GM12878 (cell line): ENCODE data around the gene MIEN1. TPM values are rescaled to one million over a fixed set of nuclear protein-coding genes. Genes with fewer than 3 reads are reported as not detected.

ENCODE experiments used
- ASH2L ChIP-seq: fragments of 300-600, 200-600 bp; sonication (generic); IDR thresholded peaks from 2 replicates; pipeline ENCODE4 v1.6.1; 2017; ENCODE audit warnings: low read depth, mild to moderate bottlenecking, borderline replicate concordance
- CHD2 ChIP-seq: IDR thresholded peaks from 2 replicates; pipeline ENCODE4 v1.6.1; 2011; ENCODE audit warnings: low read depth, low read length, improper control_type of control experiment, borderline replicate concordance
- CREB1 ChIP-seq: IDR thresholded peaks from 2 replicates; pipeline ENCODE4 v1.6.1; 2012; ENCODE audit warnings: low read depth, mild to moderate bottlenecking, inconsistent platforms
- ESRRA ChIP-seq: IDR thresholded peaks from 2 replicates; pipeline ENCODE4 v1.6.1; 2012; ENCODE audit warnings: mild to moderate bottlenecking, low read length, improper control_type of control experiment
- IKZF1 ChIP-seq: fragments of 450-650 bp; conservative IDR thresholded peaks from 2 replicates; pipeline ENCODE4 v1.6.1; 2017; ENCODE audit warnings: antibody characterized with exemption, mild to moderate bottlenecking
- KLF5 ChIP-seq: fragments of 450-650 bp; IDR thresholded peaks from 2 replicates; pipeline ENCODE4 v1.6.1; 2014; ENCODE audit warnings: mild to moderate bottlenecking; ENCODE audit not compliant: partially characterized antibody
- NR2F1 ChIP-seq: fragments of 450-650 bp; conservative IDR thresholded peaks from 2 replicates; pipeline ENCODE4 v1.6.1; 2017; ENCODE audit warnings: mild to moderate bottlenecking
- PAX8 ChIP-seq: fragments of 450-650 bp; IDR thresholded peaks from 2 replicates; pipeline ENCODE4 v1.6.1; 2017; ENCODE audit warnings: mild to moderate bottlenecking, moderate library complexity
- PML ChIP-seq: IDR thresholded peaks from 2 replicates; pipeline ENCODE4 v1.6.1; 2012; ENCODE audit warnings: low read length, inconsistent platforms
- POLR2A ChIP-seq: IDR thresholded peaks from 2 replicates; pipeline ENCODE4 v1.6.1; 2011; ENCODE audit warnings: low read depth, mild to moderate bottlenecking, low read length
- POU2F2 ChIP-seq: IDR thresholded peaks from 3 replicates; pipeline ENCODE4 v1.6.1; 2011; ENCODE audit warnings: low read depth, mild to moderate bottlenecking, low read length, borderline replicate concordance
- STAT3 ChIP-seq: IDR thresholded peaks from 2 replicates; pipeline ENCODE4 v1.6.1; 2011; ENCODE audit warnings: low read depth, low read length, improper control_type of control experiment
- TCF3 ChIP-seq: IDR thresholded peaks from 2 replicates; pipeline ENCODE4 v1.6.1; 2012; ENCODE audit warnings: low read depth, mild to moderate bottlenecking, low read length, borderline replicate concordance; ENCODE audit not compliant: insufficient read depth
- ZNF207 ChIP-seq: fragments of 450-650 bp; IDR thresholded peaks from 2 replicates; pipeline ENCODE4 v1.6.1; 2014; ENCODE audit warnings: antibody characterized with exemption, mild to moderate bottlenecking, borderline replicate concordance
- ZNF274 ChIP-seq: IDR thresholded peaks from one replicate; pipeline ENCODE4 v1.8.0; 2011; ENCODE audit not compliant: insufficient read length, insufficient read depth
- ZNF384 ChIP-seq: IDR thresholded peaks from 2 replicates; pipeline ENCODE4 v1.6.1; 2012; ENCODE audit warnings: low read depth, mild to moderate bottlenecking, low read length, improper control_type of control experiment, borderline replicate concordance
- ZSCAN29 ChIP-seq: fragments of 450-650 bp; IDR thresholded peaks from 2 replicates; pipeline ENCODE4 v1.6.1; 2017; ENCODE audit warnings: mild to moderate bottlenecking, moderate library complexity
- polyA plus RNA-seq, 11 experiments: library from polyadenylated mRNA; depleted of rRNA in 4 of 11; unstranded in 6 of 11; stranded (reverse) in 5 of 11; fragments of >200 nt; fragmentation: Nextera tagmentation in 4 of 11; fragmentation: Illumina TruSeq in 1 of 11; extraction: Ambion mirVana in 4 of 11; extraction: Trizol in 1 of 11; gene quantifications; 1 replicate in 1 of 11; 2 replicates in 10 of 11; pipeline versions ENCODE4 v1.2.1 to v1.2.3, GENCODE V29; 2011 to 2016; ENCODE audit warnings: inconsistent platforms in 2 of 11, missing spikeins in 2 of 11, low read depth in 1 of 11
- total RNA-seq, 4 experiments: library from RNA; depleted of rRNA in 3 of 4; stranded (reverse); fragments of >200 nt in 3 of 4; fragmentation: Illumina TruSeq in 1 of 4; extraction: Trizol in 1 of 4; gene quantifications; 2 replicates each; pipeline versions ENCODE4 v1.2.1 to v1.2.3, GENCODE V29; 2013 to 2021
- TF ChIP-seq, protein P1 (sequence below): fragments of 450-650 bp; IDR thresholded peaks from 2 replicates; pipeline ENCODE4 v1.6.1; 2016; ENCODE audit warnings: mild to moderate bottlenecking, moderate library complexity, borderline replicate concordance
- TF ChIP-seq, protein P2 (sequence below): fragments of 450-650 bp; IDR thresholded peaks from 2 replicates; pipeline ENCODE4 v1.6.1; 2017; ENCODE audit warnings: antibody characterized with exemption, mild to moderate bottlenecking, moderate library complexity
- TF ChIP-seq, protein P3 (sequence below): IDR thresholded peaks from 2 replicates; pipeline ENCODE4 v1.6.1; 2012; ENCODE audit warnings: low read depth, low read length, improper control_type of control experiment
- TF ChIP-seq, protein P4 (sequence below): IDR thresholded peaks from 2 replicates; pipeline ENCODE4 v1.6.1; 2012; ENCODE audit warnings: low read length, inconsistent platforms

MIEN1 gene
- total and polyA plus RNA-seq, 10 of the 15 experiments (the other 5 are each of a cell fraction or from before 2014, with no cell fraction given), result 24.9 to 89.1 (median 47.7) TPM

DNA sequence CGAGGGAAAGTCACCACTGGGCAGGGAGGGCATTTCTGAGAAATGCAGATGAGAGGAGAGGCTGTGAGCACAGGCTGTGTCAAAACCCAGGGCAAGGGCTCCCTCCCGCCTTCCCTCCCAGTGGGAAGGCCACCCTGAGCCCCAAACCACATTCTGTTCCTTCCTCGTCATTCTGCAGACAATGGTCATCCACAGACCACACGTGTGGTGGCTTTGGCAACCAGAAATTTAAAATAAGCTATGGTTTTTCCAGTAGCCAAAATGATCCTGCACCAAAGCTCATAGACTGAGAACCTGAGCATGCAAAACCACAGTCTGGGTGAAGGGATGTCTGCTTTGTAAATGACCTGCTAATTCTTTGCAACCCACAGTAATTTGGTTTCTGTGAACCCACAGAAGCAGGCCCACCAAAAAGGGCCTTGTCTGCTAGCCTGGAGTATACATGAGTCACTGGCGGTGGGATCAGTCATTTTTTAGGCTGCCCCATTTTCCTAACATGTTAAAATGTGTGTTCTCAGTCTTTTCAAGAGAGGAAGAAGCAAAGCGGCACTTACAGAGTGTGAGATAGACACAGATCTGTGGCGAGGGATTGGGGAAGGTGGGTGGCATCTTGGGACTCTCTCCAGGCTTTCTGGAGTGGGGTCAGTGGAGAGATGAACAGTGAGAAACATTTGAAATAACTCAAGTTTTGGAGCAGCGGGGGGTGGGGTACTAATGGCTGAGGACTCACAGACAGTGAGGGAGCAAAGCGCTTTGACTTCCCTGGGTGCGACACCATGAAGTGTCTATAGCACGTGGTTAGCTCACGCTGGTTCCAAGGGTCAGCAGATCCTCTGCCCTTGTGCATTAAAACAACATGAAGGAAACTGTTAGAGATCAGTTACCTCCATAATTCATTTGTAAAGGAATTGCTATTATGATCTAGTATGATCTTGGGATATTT, 27.9 kb upstream of the MIEN1 start (continued):
- TF ChIP-seq ZSCAN29 (0 out of 2 replicates have a peak, but pooled peaks have one; percentile 44), ZNF384 (no peak), NR2F1 (no peak; the same call in none of the 2 replicates), KLF5 (no peak), IKZF1 (peak; percentile 99), CHD2 (peak; percentile 8; the same call in 1 of the 2 replicates), TCF3 (peak; percentile 9; the same call in 1 of the 2 replicates), POLR2A (peak; percentile 29), POU2F2 (peak; percentile 70; the same call in 2 of the 3 replicates), STAT3 (no peak), ZNF207 (peak; percentile 18; the same call in 1 of the 2 replicates), ZNF274 (no peak), PML (peak; percentile 80; the same call in 1 of the 2 replicates), ASH2L (no peak), CREB1 (peak; percentile 76), ESRRA (no peak), PAX8 (no peak)
- TF ChIP-seq, protein P1, sequence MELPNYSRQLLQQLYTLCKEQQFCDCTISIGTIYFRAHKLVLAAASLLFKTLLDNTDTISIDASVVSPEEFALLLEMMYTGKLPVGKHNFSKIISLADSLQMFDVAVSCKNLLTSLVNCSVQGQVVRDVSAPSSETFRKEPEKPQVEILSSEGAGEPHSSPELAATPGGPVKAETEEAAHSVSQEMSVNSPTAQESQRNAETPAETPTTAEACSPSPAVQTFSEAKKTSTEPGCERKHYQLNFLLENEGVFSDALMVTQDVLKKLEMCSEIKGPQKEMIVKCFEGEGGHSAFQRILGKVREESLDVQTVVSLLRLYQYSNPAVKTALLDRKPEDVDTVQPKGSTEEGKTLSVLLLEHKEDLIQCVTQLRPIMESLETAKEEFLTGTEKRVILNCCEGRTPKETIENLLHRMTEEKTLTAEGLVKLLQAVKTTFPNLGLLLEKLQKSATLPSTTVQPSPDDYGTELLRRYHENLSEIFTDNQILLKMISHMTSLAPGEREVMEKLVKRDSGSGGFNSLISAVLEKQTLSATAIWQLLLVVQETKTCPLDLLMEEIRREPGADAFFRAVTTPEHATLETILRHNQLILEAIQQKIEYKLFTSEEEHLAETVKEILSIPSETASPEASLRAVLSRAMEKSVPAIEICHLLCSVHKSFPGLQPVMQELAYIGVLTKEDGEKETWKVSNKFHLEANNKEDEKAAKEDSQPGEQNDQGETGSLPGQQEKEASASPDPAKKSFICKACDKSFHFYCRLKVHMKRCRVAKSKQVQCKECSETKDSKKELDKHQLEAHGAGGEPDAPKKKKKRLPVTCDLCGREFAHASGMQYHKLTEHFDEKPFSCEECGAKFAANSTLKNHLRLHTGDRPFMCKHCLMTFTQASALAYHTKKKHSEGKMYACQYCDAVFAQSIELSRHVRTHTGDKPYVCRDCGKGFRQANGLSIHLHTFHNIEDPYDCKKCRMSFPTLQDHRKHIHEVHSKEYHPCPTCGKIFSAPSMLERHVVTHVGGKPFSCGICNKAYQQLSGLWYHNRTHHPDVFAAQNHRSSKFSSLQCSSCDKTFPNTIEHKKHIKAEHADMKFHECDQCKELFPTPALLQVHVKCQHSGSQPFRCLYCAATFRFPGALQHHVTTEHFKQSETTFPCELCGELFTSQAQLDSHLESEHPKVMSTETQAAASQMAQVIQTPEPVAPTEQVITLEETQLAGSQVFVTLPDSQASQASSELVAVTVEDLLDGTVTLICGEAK, result no peak
- TF ChIP-seq, protein P2, sequence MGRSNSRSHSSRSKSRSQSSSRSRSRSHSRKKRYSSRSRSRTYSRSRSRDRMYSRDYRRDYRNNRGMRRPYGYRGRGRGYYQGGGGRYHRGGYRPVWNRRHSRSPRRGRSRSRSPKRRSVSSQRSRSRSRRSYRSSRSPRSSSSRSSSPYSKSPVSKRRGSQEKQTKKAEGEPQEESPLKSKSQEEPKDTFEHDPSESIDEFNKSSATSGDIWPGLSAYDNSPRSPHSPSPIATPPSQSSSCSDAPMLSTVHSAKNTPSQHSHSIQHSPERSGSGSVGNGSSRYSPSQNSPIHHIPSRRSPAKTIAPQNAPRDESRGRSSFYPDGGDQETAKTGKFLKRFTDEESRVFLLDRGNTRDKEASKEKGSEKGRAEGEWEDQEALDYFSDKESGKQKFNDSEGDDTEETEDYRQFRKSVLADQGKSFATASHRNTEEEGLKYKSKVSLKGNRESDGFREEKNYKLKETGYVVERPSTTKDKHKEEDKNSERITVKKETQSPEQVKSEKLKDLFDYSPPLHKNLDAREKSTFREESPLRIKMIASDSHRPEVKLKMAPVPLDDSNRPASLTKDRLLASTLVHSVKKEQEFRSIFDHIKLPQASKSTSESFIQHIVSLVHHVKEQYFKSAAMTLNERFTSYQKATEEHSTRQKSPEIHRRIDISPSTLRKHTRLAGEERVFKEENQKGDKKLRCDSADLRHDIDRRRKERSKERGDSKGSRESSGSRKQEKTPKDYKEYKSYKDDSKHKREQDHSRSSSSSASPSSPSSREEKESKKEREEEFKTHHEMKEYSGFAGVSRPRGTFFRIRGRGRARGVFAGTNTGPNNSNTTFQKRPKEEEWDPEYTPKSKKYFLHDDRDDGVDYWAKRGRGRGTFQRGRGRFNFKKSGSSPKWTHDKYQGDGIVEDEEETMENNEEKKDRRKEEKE, result no peak
- TF ChIP-seq, protein P3, sequence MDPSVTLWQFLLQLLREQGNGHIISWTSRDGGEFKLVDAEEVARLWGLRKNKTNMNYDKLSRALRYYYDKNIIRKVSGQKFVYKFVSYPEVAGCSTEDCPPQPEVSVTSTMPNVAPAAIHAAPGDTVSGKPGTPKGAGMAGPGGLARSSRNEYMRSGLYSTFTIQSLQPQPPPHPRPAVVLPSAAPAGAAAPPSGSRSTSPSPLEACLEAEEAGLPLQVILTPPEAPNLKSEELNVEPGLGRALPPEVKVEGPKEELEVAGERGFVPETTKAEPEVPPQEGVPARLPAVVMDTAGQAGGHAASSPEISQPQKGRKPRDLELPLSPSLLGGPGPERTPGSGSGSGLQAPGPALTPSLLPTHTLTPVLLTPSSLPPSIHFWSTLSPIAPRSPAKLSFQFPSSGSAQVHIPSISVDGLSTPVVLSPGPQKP, result no peak
- TF ChIP-seq, protein P4, sequence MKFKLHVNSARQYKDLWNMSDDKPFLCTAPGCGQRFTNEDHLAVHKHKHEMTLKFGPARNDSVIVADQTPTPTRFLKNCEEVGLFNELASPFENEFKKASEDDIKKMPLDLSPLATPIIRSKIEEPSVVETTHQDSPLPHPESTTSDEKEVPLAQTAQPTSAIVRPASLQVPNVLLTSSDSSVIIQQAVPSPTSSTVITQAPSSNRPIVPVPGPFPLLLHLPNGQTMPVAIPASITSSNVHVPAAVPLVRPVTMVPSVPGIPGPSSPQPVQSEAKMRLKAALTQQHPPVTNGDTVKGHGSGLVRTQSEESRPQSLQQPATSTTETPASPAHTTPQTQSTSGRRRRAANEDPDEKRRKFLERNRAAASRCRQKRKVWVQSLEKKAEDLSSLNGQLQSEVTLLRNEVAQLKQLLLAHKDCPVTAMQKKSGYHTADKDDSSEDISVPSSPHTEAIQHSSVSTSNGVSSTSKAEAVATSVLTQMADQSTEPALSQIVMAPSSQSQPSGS, result peak; percentile 89
